B cell (primary cell): ENCODE measurements around the gene MT1M. TPM values are rescaled to one million over a fixed set of nuclear protein-coding genes. Genes with fewer than 3 reads are reported as not detected.

Source experiments
- ATAC-seq: fragments of 200-7000 bp; cut with Tn5 transposase; one replicate; pipeline ENCODE4 v1.10.0; 2021; ENCODE audit warnings: low read depth, mild to moderate bottlenecking, moderate number of reproducible peaks, moderate library complexity
- CTCF ChIA-PET: fragments of 350-600 bp; sonication (Branson Sonifier 250); formaldehyde crosslinking; loops from one replicate; lab custom pipeline; 2021; ENCODE audit warnings: antibody characterized with exemption, inconsistent platforms; lab: Charles Lee
- POLR2A ChIA-PET: fragments of 350-600 bp; sonication (Branson Sonifier 250); formaldehyde crosslinking; loops from one replicate; lab custom pipeline; 2021; ENCODE audit warnings: antibody characterized with exemption; lab: Charles Lee
- DNase-seq: peaks from one replicate; pipeline ENCODE4 v3.0.0; 2013
- H2AFZ ChIP-seq: 2 replicates; pipeline ENCODE4 v1.6.1; 2012; ENCODE audit warnings: mild to moderate bottlenecking, low read depth, low read length; ENCODE audit not compliant: insufficient read depth, poor library complexity, severe bottlenecking
- H3K27ac ChIP-seq, 2 donors: 1 replicate in 1 of 2; 2 replicates in 1 of 2; pipeline ENCODE4 v1.5.1; 2012 to 2013; ENCODE audit warnings: low read length in 2 of 2, mild to moderate bottlenecking in 2 of 2, moderate library complexity in 1 of 2
- H3K27me3 ChIP-seq, 4 experiments: fragments of 200-600 bp in 1 of 4; sonication (generic) in 1 of 4; replicated peaks in 1 of 4; 1 replicate in 2 of 4; 2 replicates in 2 of 4; pipeline versions ENCODE4 v1.6.1 to v1.7.0; 2013 to 2016; ENCODE audit warnings: low read length in 3 of 4, mild to moderate bottlenecking in 2 of 4, mixed read lengths in 1 of 4, moderate library complexity in 1 of 4; ENCODE audit not compliant: insufficient read depth in 4 of 4, control insufficient read depth in 3 of 4; ENCODE audit errors: control extremely low read depth in 1 of 4
- H3K36me3 ChIP-seq, 2 experiments: replicated peaks in 1 of 2; 1 replicate in 1 of 2; 2 replicates in 1 of 2; pipeline versions ENCODE4 v1.6.1 to v1.7.1; 2013; ENCODE audit warnings: low read length in 1 of 2; ENCODE audit not compliant: insufficient read depth in 2 of 2, control insufficient read depth in 1 of 2; ENCODE audit errors: control extremely low read depth in 1 of 2, extremely low read depth in 1 of 2
- H3K4me1 ChIP-seq, 2 donors: fragments of 200-600 bp in 1 of 2; sonication (generic) in 1 of 2; 1 replicate in 1 of 2; 2 replicates in 1 of 2; pipeline versions ENCODE4 v1.5.1 to v1.6.1; 2013 to 2017; ENCODE audit warnings: low read length in 2 of 2; ENCODE audit not compliant: control insufficient read depth in 2 of 2, insufficient read depth in 2 of 2
- H3K4me2 ChIP-seq: replicated peaks from 2 replicates; pipeline ENCODE3; 2012; ENCODE audit warnings: mild to moderate bottlenecking, low read depth, low read length; ENCODE audit not compliant: poor library complexity, severe bottlenecking
- H3K4me3 ChIP-seq, 5 experiments: fragments of 200-600 bp in 1 of 5; sonication (generic) in 1 of 5; 1 replicate in 3 of 5; 2 replicates in 2 of 5; pipeline versions ENCODE4 v1.5.1 to v1.7.0; 2011 to 2016; ENCODE audit warnings: low read length in 4 of 5, mild to moderate bottlenecking in 4 of 5, low read depth in 2 of 5, control low read depth in 1 of 5, moderate library complexity in 1 of 5; ENCODE audit not compliant: insufficient read depth in 1 of 5; ENCODE audit errors: control extremely low read depth in 1 of 5, extremely low read depth in 1 of 5
- H3K79me2 ChIP-seq: fragments of 200-600 bp; sonication (generic); one replicate; pipeline ENCODE4 v1.6.0; 2016; ENCODE audit warnings: low read length; ENCODE audit not compliant: control insufficient read depth, insufficient read depth
- H3K9ac ChIP-seq: fragments of 200-600 bp; sonication (generic); 2 replicates; pipeline ENCODE4 v1.6.1; 2017; ENCODE audit warnings: mild to moderate bottlenecking, low read length, moderate library complexity
- H3K9me3 ChIP-seq, 3 donors: one replicate each; pipeline versions ENCODE4 v1.6.1 to v1.7.1; 2013; ENCODE audit warnings: low read length in 2 of 3; ENCODE audit not compliant: control insufficient read depth in 2 of 3, insufficient read depth in 1 of 3; ENCODE audit errors: control extremely low read depth in 1 of 3
- H4K20me1 ChIP-seq: 2 replicates; pipeline ENCODE4 v1.6.0; 2012; ENCODE audit warnings: mild to moderate bottlenecking, low read length; ENCODE audit not compliant: insufficient read depth, control insufficient read depth, poor library complexity, severe bottlenecking
- H3K27ac Mint-ChIP-seq: one replicate; pipeline ENCODE4 v1.8.0; 2021; ENCODE audit warnings: mixed read lengths
- H3K27me3 Mint-ChIP-seq: one replicate; pipeline ENCODE4 v1.8.0; 2021; ENCODE audit warnings: mixed read lengths
- H3K4me1 Mint-ChIP-seq: one replicate; pipeline ENCODE4 v1.8.0; 2021; ENCODE audit warnings: mixed read lengths
- H3K4me3 Mint-ChIP-seq: one replicate; pipeline ENCODE4 v1.8.0; 2021; ENCODE audit warnings: mixed read lengths
- H3K9me3 Mint-ChIP-seq: one replicate; pipeline ENCODE4 v1.8.0; 2022; ENCODE audit warnings: mixed read lengths; ENCODE audit not compliant: insufficient read depth
- EZH2 ChIP-seq: IDR thresholded peaks from 2 replicates; pipeline ENCODE4 v1.6.1; 2012; ENCODE audit warnings: borderline replicate concordance, low read depth, mild to moderate bottlenecking, moderate library complexity, low read length; ENCODE audit not compliant: insufficient read depth, poor library complexity, severe bottlenecking
- WGBS: methylation state at CpG from one replicate; pipeline ENCODE4 v1.1.5; 2013; ENCODE audit warnings: missing lambda C conversion rate; ENCODE audit not compliant: insufficient coverage; 5-methylcytosine and 5-hydroxymethylcytosine counted together
- intact Hi-C: fragments of 100-400 bp; cut with micrococcal nuclease; formaldehyde crosslinking; loops from one replicate; pipeline ENCODE4 v1.10.0; 2022
- polyA plus RNA-seq: library from polyadenylated mRNA; depleted of rRNA; stranded (reverse); fragments of >200 nt; gene quantifications from 2 replicates; pipeline ENCODE4 v1.2.3, GENCODE V29; 2012
- total RNA-seq, 2 donors: library from RNA; stranded (reverse); fragments of 120-200 nt in 1 of 2; gene quantifications; 1 replicate in 1 of 2; 2 replicates in 1 of 2; pipeline versions ENCODE4 v1.2.3 to v1.2.4, GENCODE V29; 2013 to 2022
- TF ChIP-seq, protein P1 (sequence below): fragments of 200-600 bp; IDR thresholded peaks from one replicate; pipeline ENCODE4 v1.8.0; 2022; ENCODE audit warnings: antibody characterized with exemption, mild to moderate bottlenecking

The MT1M gene
- total and polyA plus RNA-seq, 2 donors (not counting 1 experiment from before 2014, with no cell fraction given): not detected

GRCh38 chr16:56632848-56633365 is 448 bp downstream of the MT1M start:
- Histone ChIP-seq H3K27ac (no peak overlapping the region), H3K79me2 (no peaks in the 10 kb centered on the region), H3K4me3 (peak overlapping the region in 1 of 5 experiments; percentile 52), H3K4me1 (peaks cover 36 to 40% of the 10 kb centered on the region in 2 donors), H3K36me3 (no peaks in the 10 kb centered on the region), H3K9ac (no peak overlapping the region), H2AFZ (no peak overlapping the region), H3K4me2 (peak overlapping the region; percentile 67), H3K27me3 (peaks cover 0 to 66% (median 34%) of the 10 kb centered on the region in 4 experiments), H4K20me1 (no peaks in the 10 kb centered on the region), H3K9me3 (peaks cover 0 to 4% (median 0%) of the 10 kb centered on the region in 3 donors)
- ChIA-PET POLR2A (no interaction called here), CTCF (no interaction called here)
- Mint-ChIP-seq H3K4me1 (peaks cover 36% of the 10 kb centered on the region), H3K27ac (no peak overlapping the region), H3K9me3 (no peaks in the 10 kb centered on the region), H3K27me3 (peaks cover 64% of the 10 kb centered on the region), H3K4me3 (peak overlapping the region; percentile 80)
- DNase-seq (no peak), ATAC-seq (no peak)
- WGBS: 0% methylated on average over 2 of the region's 6 CpGs
- intact Hi-C loops: loop anchor here (10.0 kb wide), 1 partner anchor 52 kb away; the partner anchor contains the start of gene MT1X
- no peak for TF ChIP-seq EZH2
- TF ChIP-seq, protein P1, sequence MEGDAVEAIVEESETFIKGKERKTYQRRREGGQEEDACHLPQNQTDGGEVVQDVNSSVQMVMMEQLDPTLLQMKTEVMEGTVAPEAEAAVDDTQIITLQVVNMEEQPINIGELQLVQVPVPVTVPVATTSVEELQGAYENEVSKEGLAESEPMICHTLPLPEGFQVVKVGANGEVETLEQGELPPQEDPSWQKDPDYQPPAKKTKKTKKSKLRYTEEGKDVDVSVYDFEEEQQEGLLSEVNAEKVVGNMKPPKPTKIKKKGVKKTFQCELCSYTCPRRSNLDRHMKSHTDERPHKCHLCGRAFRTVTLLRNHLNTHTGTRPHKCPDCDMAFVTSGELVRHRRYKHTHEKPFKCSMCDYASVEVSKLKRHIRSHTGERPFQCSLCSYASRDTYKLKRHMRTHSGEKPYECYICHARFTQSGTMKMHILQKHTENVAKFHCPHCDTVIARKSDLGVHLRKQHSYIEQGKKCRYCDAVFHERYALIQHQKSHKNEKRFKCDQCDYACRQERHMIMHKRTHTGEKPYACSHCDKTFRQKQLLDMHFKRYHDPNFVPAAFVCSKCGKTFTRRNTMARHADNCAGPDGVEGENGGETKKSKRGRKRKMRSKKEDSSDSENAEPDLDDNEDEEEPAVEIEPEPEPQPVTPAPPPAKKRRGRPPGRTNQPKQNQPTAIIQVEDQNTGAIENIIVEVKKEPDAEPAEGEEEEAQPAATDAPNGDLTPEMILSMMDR: no peak

DNA sequence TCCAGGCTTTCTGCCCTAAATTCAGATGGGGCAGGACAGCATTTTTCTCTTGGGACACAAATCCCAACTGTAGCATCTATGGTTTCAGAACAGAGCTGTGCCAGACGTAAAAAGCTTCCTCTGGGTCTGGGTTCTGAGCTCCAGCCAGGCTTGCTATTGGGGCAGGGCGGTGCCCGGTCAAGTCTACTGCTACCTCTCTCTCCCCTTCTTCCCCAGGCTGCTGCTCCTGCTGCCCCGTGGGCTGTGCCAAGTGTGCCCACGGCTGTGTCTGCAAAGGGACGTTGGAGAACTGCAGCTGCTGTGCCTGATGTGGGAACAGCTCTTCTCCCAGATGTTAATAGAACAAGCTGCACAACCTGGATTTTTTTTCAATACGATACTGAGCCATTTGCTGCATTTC is 1.1 kb downstream of the MT1M start:
- peaks cover 67% of the 10 kb centered on the region for H3K27me3 Mint-ChIP-seq
- Histone ChIP-seq H3K36me3 (no peaks in the 10 kb centered on the region), H3K4me2 (no peak overlapping the region), H3K27ac (no peak overlapping the region), H4K20me1 (no peaks in the 10 kb centered on the region), H3K9me3 (peaks cover 0 to 4% (median 0%) of the 10 kb centered on the region in 3 donors), H3K4me3 (no peak overlapping the region), H3K27me3 (peaks cover 0 to 72% (median 37%) of the 10 kb centered on the region in 4 experiments), H3K79me2 (no peaks in the 10 kb centered on the region), H2AFZ (no peak overlapping the region), H3K4me1 (peaks cover 39 to 46% of the 10 kb centered on the region in 2 donors), H3K9ac (no peak overlapping the region)
- DNase-seq (no peak), ATAC-seq (no peak)
- TF ChIP-seq EZH2: no peak
- TF ChIP-seq, protein P1: no peak
- peaks cover 38% of the 10 kb centered on the region for H3K4me1 Mint-ChIP-seq
- intact Hi-C loops: loop anchor here (10.0 kb wide), 1 partner anchor 51 kb away; the partner anchor contains the start of gene MT1X
- 47% methylated on average over 6 of the region's 7 CpGs for WGBS
- no peak overlapping the region for H3K27ac Mint-ChIP-seq
- ChIA-PET CTCF (no interaction called here), POLR2A (no interaction called here)
- no peak overlapping the region for H3K4me3 Mint-ChIP-seq
- no peaks in the 10 kb centered on the region for H3K9me3 Mint-ChIP-seq
